GM18909 (cell line): ENCODE measurements around the gene AKR7A2.

Source experiments
- ATAC-seq: cut with Tn5 transposase; IDR thresholded peaks from one replicate; pipeline ENCODE4 v1.9.1; 2021; ENCODE audit warnings: mild to moderate bottlenecking; ENCODE audit not compliant: unreplicated experiment, poor library complexity

AKR7A2 gene

DNA sequence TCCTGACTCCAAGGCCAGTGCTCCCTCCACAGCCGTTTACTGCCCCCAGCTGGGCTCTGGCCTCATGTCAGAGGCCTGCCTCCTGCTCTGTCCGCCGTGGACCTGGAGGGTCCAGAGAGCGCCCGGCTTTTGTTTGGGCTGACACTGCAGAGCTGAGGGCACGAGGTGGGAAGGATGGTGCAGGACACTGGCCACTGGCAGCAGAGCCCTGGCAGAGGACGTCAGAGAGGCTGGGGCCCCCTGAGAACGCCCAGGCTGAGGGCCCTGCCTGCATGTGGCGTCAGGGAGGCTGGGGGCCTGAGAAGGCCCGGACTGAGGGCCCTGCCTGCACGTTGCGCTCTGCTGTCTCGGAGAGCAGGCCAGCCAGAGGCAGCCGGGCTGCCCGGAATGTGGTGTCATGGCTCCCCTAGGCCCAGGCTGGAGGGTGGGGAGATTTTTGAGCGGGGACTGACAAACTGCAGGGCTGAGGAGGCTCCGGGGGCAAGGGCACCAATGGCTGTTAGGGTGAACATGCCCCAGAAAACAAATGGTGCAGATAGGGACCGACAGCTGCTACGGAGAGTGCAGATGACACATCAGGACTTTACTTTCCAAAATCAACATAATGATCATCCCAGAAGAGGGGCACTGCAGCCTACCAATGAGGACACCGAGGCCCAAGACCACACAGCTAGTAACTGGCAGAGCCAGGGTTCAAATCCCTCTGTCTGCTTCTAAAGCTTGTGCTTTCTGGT, 31.8 kb upstream of the AKR7A2 start:
- ATAC-seq, result no peak

DNA sequence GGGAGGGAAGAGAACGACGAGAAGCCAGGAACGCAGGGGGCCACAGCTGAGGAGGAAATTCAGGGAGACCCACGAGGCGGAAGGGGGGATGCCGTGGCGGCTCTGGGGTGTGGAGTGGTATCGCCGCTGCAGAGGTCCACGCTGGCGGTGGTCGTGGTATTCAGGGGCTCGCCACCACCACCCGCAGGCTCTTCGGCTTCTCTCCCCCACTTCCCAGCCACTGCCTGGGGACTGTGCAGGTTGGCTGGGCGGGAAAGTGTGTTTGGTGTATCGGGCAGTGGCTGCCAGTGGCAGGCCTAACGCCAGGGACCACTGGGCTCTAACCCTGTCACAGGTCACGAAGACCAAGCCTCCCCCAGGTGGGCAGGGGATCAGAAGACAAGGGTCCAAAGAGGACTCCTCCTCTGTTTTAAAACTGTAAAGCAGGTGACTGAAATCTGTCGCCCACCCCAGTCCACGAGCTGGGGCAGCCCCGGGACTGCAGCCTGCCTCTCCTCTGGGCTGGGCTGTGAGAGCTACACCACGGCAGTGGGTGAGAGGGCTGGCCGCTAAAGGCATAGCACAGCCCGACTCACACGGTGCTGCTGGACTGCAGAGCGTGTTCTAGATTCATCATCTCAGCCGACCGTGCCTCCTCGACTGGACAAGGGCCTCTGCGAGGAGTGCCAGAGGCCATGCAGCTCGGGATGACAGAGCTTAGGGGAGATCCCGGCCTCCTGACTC, 31.1 kb upstream of the AKR7A2 start:
- no peak for ATAC-seq

DNA sequence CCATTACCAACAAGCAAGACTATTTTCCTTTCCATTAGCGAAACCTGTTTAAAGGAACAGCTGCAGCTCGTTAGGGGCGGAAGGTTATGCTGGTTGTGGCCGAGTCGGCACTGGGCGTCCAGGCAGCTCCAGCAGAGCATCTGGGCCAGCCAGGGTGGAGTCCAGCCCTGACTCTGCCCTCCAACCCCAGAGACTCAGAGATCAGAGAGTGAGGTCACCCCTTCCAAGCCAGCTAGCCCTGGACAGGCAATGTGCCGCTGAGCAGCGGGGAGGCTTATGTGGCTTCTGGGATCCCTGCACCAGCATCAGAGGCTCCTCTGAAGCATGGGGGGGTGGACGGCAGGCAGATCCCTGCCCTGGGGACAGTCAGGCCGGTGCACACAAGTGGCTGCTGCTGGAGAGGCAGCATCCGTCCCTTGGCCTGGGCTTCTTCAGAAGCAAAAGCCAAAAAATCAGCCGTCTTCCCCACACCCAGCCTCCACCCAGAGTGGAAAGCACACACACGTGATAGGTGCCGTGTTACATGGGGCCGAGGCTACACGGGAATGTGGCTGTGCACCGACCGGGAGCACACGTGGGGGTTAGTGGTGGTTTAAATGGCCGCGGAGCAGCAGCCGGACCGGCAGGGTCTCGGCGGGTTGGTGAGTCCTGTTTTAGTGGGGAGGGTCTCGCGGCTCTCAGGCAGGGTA, 30.3 kb upstream of the AKR7A2 start:
- no peak for ATAC-seq

DNA sequence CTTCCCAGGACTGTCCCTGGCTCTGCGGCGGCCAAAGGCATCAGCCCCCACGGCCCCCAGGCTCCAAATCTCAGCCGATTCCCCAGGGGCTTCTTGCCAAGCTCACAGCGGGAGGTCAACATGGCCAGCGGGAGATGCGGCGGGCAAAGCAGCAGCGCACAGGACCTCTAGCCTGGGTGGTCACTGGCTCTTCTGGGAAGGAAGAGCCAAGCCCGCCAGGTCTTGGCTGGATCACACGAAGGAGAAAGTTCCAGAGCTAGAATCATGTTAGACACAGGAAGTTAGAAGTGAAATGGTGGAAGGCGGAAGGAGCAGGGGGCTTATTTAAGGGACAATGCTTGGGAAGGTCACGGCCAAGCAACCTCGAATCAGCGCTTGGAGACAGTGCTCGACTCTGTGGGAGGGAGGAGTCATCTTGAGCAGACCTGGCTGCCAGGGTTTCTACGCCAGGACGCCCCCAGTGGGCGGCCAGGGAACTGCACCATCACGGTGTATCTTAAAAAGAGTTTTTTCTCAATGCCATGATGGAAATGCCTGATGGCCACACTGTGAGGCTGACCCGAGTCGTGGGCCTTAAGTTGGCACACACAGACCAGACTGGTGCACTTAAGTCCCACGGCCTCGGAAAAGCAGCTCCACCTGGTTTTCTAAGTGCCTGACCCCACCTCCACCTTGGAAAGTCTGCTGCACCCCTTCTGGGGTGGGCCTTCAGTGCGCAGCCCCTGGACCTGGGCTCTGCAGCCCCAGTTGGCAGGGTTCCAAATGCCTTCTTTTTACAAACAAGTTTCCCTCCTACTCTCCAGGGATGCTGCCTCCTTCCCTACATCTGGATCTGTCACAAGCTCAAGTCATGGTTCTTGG, 29.5 kb upstream of the AKR7A2 start:
- ATAC-seq, result no peak

DNA sequence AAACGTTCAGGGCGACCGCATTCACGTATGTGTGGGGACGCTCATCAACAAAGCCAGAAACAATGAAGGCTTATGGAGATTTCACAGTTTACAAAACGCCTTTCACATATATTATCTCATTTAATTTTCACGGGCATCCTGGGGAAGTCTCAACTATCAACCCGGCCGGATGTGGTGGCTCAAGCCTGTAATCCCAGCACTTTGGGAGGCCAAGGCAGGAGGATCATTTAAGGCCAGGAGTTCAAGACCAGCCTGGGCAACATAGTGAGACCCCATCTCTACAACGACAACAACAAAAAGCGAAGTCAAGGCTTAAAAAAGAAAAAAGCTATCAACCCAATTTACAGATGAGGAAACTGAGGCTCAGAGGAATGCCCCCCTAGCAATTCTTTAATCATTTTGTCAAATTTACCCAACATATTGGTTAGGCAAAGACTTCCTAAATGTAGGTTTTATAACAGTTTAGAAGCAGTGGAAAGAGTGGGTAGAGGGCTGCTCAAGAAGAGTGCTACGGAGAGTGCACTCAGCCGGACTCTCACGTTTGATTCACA, 28.5 kb upstream of the AKR7A2 start:
- no peak for ATAC-seq

DNA sequence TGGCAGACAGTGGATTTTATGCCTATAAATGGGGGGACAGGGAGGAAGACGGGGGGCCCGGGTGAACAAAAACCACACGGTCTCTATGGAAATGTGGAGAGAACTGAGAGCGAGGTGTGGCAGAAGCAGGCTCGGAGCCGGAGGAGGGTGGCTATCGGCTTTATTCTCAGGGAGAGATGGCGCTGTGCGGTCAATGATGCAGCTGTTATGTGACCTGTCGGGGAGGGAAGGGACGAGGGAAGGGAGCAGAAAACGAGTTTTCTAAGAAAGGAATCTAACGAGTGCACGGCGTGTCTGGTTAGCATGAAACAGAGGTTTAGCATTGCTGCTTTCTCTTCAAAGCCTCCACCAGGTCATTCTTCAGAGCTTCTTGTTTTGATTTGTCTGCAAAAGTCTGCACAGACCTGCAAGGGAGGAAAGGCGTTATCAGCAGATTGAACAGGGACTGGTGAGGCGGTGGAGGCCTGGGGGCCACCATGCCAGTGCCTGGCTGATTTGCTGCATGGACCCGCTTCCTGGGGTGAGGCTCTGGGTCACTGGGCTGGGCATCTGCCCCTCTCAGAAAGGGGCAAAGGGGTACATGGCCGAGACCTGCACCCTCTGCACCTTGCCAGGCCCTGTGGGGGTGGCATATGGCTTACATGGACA, 27.4 kb upstream of the AKR7A2 start:
- ATAC-seq, result no peak

DNA sequence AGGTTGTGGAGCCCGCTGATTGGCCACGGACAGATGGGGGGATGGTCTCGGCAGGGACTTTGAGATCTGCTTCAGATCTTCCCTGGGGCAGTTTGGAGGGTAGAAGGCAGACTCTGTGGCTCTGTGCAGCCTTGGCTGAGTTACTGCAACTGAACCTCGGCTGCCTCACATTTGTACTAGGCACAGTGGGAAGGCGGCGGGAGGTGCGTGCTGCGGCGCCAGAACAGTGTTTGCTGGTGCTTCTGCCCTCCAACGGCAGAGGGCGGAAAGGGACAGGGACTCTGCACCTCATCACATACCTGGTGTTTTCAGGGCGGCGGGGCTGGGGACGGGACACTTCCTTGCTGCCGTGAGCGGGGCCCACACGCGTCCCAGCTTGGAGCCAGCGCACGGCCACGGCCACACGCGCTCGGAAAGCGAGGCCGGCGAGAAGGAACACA, 26.4 kb upstream of the AKR7A2 start:
- ATAC-seq, result no peak

DNA sequence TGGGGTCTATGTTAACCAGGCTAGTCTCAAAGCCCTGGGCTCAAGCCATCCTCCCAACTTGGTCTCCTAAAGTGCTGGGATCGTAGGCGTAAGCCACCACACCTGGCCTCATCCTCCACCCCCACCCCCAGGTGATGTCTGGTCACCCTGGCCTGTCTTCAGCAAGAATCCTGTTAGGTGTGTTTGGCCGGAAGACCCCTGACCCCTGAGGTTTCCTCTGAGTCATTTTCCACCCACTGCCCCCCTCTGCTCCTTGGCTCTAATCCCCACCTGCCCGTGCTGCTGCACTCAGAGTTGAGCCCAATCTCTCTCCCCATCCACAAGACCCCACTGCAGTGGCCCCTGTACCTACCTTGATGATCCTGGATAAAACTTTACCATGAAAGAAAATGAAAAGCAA, 25.3 kb upstream of the AKR7A2 start:
- ATAC-seq, result no peak

DNA sequence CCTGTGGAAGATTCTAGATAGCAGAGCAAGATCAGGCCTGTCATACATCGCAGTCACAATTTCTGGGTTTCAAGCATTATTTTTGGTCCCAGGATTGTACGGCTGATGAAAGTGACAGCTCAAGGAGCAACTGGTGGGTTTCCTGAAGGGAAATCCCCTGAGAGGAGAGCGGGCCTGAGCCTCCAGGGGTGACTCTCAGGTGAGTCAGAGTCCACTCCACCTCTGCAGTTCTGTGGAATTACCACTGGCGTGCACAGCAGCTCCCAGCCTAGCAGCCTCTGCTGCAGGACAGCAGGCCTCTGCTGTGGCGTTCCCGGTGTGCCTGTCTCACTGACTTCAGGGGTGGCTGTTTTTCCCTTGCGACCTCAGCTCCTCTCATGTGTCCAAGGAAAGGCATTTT, 24.6 kb upstream of the AKR7A2 start:
- ATAC-seq, result no peak

DNA sequence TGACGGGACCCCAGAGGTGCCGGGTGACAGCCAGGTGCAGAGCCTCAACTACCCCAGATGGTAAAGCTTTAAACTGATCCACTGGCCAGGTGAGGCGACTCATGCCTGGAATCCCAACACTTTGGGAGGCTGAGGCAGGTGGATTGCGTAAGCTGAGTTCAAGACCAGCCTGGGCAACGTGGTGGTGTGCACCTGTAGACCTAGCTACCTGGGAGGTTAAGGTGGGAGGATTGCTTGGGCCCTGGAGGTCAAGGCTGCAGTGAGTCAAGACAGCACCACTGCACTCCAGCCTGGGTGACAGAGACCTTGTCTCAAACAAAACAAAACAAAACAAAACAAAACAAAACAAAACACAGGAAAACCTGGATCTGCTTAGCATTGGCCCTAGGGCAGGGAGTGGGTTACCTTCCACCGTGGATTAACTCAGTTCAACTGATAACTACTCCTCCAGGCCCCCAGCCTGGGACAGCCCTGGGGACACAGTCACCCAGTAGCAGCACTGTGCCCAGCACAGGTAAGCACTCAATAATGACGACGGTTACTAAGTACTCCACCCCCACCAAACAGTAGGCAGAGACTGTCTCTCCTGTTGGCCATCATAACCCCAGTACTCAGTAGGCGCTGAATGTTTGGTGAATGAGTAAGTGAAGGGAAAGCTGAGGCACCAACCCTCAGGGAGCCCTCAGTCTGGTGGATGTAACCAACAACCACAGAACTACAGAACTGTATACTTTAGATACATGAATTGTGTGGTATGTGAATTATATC, 21.8 kb upstream of the AKR7A2 start:
- ATAC-seq, result no peak

DNA sequence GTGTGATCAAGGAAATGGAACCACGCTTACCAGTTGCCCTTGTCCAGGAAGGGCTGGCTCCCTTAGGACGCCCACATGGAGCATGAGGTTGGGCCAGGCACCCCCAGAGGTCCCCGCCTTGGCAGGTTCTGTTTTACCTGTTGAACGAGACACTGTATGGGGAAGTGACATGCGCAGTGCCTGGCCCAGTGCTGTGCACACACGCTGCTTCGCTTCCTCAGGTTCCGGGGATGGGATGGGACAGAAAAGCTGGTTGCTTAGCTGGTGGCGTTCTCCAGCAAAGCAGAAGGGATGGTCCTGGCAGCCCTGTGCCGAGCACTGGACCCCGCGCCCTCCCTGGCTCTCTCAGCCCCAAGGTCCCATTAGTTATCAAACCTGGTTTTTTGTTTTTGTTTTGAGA, 20.9 kb upstream of the AKR7A2 start:
- ATAC-seq, result no peak

DNA sequence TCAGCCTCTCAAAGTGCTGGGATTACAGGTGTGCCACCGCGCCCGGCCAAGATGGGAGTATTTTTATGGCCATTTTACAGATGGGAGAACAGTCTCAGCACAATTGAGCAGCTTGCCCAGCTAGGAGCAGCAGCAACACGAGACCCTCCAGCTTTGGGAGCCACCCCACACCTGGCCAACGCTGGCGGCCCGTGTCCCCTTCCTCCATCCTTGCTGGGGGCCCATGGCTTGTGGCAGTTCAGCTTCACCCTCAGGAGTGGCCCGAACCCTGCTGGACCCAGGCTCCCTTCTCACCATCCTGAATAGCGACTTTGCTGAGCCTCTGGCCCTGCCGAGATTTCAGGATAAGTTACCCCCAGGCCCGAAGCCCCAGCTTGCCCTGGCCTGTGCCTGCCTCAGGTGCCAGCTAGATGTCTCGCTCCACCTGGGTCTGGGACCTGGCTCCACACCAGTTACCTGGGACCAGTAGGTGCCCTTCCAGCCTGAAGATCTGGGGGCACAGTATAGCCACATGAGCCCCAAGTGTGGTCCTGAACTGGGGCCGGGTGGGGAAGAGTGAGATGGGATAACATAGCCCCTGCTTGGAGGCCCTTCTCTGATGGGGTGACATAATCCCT, 19.4 kb upstream of the AKR7A2 start:
- ATAC-seq, result no peak

DNA sequence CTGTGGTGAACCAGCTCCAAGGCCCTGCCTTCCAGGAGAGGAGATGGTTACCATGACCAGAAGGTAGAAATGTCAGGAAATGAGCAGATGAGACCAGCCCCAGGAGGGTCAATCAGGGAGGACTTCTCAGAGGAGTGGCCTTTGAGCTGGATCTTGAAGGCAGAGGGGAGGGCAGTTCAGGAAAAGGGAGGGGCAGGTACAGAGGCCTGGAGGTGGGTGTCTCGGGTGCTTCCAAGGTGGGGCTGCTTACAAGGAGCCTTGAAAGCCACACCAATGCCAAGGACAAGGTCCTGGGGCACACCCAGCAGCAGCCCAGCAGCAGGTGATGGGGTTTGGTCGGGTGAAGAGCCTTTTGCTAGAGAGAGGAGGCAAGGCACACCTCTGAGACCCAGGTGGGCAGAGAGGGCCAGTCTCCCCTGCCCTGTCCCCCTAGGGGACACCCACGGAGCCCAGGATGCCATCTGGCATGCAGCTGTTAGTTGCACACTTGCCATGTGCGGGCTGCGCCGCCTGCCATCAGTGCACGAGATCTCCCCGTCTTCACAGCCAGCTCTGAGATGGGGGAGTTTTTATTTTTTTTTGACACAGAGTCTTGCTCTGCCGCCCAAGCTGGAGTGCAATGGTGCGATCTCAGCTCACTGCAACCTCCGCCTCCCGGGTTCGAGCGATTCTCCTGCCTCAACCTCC, 18.6 kb upstream of the AKR7A2 start:
- no peak for ATAC-seq

DNA sequence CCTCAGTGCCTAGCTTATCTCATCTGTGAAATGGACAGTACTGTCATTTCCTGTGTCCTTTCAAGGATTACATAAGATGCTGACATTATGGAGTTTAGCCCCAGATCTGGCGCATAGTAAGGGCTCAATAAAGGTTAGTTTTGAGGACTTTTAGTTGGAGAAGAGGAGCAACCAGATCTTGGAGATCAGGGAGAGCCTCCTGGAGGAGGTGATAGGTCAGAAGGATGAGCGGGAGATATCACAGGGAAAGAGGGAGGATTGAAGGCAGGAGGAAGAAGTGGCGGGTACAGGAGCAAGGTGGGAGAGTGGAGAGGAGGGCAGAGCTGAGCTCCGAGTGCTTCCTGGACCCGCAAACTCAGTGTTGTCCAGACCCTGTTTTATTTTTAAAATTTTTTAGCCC, 17.7 kb upstream of the AKR7A2 start:
- no peak for ATAC-seq

DNA sequence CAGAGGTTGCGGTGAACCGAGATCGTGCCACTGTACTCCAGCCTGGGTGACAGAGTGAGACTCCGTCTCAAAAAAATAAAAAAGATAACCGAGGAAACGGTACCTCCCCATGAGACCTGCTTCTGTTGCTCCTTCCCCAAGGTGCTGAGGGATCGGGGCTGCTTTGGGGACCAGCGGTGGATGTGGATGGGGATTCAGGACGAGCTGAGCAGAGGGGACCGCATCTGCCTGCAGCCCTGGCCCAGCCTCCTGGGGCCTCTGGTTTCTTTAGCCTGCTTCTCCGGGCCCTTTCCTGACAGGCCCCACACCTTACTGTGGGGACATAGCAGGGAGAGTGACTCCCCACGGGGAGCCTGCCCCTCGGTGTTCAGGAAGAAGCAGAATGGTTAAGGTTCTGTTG, 17.2 kb upstream of the AKR7A2 start:
- ATAC-seq, result no peak

DNA sequence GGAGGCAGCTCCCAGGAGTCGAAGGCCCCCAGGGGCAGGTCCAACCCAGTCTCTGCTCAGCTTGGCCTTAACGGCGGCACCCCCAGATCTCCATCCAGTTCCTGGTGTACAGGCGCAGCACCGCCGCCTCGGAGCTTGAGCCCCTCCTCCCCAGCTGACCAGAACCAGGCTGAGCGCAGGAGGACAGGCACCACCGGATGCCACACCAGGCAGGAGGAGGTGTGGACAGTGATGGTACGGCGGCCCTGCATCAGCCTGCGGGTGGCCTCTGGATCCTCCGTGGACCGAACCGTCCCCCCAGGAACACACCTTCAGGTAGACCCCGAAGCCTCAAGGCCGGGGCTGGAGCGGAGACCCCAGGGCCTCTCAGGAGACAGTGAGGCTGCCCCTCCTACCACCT, 16.5 kb upstream of the AKR7A2 start:
- no peak for ATAC-seq

DNA sequence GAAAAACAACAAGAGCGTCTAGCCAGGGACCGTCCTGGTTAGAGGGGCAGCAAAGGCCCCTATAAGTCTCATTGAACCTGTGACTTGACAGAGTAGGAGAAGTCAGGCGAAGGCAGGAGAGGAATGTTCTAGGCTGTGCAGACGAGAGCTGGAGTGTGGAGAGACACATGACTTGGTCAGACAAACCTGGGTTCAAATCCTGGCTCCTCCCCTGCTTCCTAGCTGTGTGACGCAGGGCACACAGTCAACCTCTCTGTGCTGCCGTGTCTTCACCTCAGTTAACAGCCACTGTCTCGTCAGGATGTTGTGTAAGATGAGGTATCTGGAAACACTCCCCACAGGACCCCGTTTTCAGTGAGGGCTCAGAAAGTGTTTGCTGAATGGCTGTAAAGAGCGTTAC, 15.8 kb upstream of the AKR7A2 start:
- no peak for ATAC-seq

DNA sequence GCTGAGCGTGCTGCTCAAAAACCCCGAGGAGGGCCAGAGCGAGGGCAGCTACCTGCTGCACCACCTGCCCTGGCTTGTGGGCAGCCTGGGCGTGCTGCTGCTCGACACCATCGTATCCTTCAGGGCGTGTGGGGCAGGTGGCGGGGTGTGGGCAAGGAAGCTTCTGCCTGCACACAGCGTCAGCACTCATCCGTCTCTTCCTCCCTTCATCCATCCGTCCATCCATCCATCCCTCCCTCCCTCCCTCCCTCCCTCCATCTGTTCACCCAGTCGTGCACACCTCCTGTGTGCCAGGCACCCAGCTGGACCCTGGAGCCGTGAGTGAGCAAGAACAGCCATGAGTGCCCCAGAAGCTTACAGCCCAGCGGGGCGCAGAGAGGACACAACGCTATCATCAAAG, 15.4 kb upstream of the AKR7A2 start:
- ATAC-seq, result no peak
